ENCODE measurements around the gene ZNF362.

ZNF362 gene

DNA sequence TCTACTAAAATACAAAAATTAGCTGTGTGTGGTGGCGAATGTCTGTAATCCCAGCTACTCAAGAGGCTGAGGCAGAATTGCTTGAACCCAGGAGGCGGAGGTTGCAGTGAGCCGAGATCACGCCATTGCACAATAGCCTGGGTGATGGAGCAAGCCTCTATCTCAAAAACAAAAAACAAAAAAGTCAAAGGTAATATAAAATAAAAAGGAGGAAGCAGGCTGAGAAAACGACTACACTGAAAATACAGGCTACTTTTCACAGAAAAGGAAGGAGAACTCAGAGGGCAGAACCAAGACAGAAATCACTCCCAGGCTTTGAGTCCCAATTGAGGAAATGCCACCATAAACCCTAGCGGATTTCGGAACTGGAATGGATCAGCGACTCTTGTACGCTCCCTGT is 70.5 kb downstream of the ZNF362 start:
- no peak for DNase-seq (ENCODE audit: low read depth)
- TF ChIP-seq, protein P1, sequence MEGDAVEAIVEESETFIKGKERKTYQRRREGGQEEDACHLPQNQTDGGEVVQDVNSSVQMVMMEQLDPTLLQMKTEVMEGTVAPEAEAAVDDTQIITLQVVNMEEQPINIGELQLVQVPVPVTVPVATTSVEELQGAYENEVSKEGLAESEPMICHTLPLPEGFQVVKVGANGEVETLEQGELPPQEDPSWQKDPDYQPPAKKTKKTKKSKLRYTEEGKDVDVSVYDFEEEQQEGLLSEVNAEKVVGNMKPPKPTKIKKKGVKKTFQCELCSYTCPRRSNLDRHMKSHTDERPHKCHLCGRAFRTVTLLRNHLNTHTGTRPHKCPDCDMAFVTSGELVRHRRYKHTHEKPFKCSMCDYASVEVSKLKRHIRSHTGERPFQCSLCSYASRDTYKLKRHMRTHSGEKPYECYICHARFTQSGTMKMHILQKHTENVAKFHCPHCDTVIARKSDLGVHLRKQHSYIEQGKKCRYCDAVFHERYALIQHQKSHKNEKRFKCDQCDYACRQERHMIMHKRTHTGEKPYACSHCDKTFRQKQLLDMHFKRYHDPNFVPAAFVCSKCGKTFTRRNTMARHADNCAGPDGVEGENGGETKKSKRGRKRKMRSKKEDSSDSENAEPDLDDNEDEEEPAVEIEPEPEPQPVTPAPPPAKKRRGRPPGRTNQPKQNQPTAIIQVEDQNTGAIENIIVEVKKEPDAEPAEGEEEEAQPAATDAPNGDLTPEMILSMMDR (IDR thresholded peaks at IDR 0.05; ENCODE audit: insufficient read depth, low read depth, low read length, missing control alignments): no peak
- H3K4me3 ChIP-seq (ENCODE audit: low read length): no peak overlapping the region

DNA sequence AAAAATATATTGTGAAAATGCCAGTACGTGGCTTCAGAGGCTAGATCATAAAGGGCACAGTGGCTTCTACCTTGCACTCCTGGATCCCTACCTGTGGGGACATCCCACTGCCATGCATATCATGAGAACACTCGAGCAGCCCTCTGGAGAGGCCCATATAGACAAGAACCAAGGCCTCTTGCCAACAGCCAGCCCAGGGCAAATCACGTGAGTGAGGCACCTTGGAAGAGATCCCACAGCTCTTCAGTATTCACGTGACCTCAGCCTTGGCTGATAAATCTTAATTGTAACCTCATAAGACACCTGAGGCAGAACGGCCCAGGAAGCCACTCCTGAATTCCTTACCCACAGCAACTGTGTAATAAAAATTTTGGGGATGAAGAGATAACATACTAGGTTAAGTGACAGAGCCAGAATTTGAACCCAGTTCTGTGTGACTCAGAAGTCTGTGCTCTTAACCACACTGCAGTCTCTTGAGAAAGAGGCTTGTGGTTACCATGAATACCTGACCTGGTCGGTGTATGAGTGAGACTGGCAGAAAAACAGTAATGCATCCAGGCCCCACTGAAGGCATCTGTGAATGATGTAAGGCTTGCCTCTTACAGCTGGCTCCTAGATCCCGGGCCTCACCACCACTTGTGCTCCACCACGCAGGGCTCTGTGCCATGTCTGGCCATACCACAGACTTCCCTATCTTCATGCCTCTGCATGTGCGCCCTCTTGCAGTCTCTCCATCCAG is 71.5 kb downstream of the ZNF362 start:
- TF ChIP-seq, protein P1 (IDR thresholded peaks at IDR 0.05; ENCODE audit: insufficient read depth, low read depth, low read length, missing control alignments): peak; percentile 2
- peak; percentile 92 for DNase-seq (ENCODE audit: low read depth)
- no peak overlapping the region for H3K4me3 ChIP-seq (ENCODE audit: low read length)

DNA sequence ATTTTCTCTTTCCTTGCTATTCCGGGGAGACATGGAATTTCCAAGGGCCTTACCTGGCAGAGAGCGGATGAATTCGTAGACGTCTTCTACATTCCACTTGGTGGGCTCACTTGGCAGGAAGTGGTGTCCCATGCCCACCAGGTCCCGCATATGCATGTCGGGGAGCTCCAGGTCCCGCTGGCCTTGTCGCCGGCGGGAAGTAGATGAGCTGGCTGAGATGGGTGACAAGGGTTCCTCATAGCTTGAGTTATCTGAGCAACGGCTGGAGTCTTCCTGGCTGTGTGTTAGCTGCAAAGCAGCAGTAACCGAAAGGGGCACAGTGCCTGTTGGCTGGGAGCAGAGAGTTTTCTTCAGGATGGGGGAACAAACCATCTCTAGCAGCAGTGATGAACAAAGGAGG is 72.5 kb downstream of the ZNF362 start:
- TF ChIP-seq, protein P1 (IDR thresholded peaks at IDR 0.05; ENCODE audit: insufficient read depth, low read depth, low read length, missing control alignments): no peak
- DNase-seq (ENCODE audit: low read depth): no peak
- H3K4me3 ChIP-seq (ENCODE audit: low read length): no peak overlapping the region

DNA sequence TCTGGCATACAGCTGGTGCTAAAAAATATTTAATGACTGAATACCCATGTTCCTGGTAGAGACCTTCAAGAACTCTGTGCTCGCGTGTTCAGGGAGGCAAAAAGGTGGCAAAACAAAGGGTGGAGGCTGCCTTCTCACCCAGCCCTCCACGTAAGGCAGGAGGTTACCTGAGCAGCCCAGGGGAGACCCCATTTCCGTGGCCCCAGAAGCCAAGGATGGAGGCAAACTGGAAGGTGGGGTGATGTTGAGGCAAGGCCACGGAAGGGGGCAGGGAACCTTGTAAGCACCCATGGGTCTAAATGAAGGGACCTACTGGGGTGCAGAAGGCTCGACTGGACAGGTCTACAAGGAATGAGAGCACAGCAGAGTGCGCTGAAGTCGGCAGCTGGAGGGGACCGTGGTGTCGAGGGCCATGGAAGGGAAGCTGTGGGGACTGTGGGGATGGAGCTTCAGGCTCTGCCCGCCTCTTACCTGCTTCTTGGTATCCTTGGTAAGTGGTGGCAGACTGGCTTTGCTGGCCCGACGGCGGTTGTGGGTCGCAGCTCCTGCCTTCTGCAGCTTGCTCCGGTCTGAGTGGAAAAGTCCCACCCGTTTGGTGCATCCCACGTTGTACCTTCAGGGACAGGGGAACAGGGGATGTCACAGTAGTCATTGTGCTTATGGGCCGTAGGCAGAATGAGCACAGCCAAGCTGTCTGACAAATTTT is 73.5 kb downstream of the ZNF362 start:
- DNase-seq (ENCODE audit: low read depth): no peak
- no peak overlapping the region for H3K4me3 ChIP-seq (ENCODE audit: low read length)
- TF ChIP-seq, protein P1 (IDR thresholded peaks at IDR 0.05; ENCODE audit: insufficient read depth, low read depth, low read length, missing control alignments): no peak

DNA sequence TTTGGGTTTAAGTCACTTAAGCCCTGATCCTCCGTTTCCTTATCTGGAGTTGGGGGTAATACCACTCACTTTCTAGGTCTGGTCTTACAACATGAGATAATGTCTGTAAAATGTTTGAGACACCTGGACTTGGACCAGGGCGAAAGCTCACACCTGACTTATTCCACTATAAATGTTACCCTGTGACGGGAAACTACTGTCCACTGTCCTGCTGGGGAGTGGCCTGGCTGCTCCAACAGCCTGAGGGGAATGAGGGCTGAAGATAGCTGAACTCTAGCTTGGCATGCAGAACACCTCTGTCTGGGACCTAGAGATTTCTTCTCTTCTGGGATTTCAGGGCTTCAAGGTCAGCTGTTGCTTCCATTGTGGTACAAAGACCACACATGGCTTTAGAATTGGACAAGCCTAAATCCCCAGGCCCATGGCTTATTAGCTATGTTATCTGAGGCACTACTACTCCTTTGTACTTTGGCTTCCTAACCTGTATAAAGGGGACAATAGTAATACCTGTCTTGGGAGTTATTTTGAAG is 74.1 kb downstream of the ZNF362 start:
- TF ChIP-seq, protein P1 (IDR thresholded peaks at IDR 0.05; ENCODE audit: insufficient read depth, low read depth, low read length, missing control alignments): no peak
- no peak for DNase-seq (ENCODE audit: low read depth)
- no peak overlapping the region for H3K4me3 ChIP-seq (ENCODE audit: low read length)

DNA sequence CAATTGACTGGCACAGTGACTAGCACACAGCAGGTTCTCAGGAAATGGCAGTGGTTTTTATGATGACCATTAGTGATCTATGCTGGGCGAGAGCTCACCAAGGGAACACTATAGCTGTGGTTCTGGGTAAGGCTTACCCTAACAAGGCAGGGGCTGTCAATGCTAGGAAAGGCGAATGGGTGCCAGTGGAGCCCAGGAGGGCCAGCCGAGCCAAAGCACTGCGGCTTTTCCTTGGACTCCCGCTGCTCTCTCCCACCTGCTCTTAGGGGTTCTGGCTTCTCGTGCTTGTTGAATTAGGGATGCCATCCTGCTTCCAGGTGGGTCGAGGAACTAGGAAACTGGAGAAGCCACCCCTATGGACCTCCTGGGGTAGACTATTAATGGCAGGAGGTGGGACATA is 74.6 kb downstream of the ZNF362 start:
- DNase-seq (ENCODE audit: low read depth): no peak
- TF ChIP-seq, protein P1 (IDR thresholded peaks at IDR 0.05; ENCODE audit: insufficient read depth, low read depth, low read length, missing control alignments): no peak
- H3K4me3 ChIP-seq (ENCODE audit: low read length): no peak overlapping the region
